Activated B cell treated with CpG ODN at 0.5 μM for 24 hours (primary cell): ENCODE results near the gene CDS2. TPM values are rescaled to one million over a fixed set of nuclear protein-coding genes. Genes with fewer than 3 reads are reported as not detected.

Source experiments
- ATAC-seq: fragments of 200-7000 bp; cut with Tn5 transposase; one replicate; pipeline ENCODE4 v1.10.0; 2021; ENCODE audit warnings: low read depth, mild to moderate bottlenecking, moderate library complexity
- CTCF ChIA-PET: fragments of 350-600 bp; sonication (Branson Sonifier 250); formaldehyde crosslinking; loops from one replicate; lab custom pipeline; 2021; ENCODE audit warnings: antibody characterized with exemption; lab: Charles Lee
- POLR2A ChIA-PET: fragments of 350-600 bp; sonication (Branson Sonifier 250); formaldehyde crosslinking; loops from one replicate; lab custom pipeline; 2021; ENCODE audit warnings: antibody characterized with exemption; lab: Charles Lee
- DNase-seq: peaks from one replicate; pipeline ENCODE4 v3.0.0; 2022
- H3K27ac Mint-ChIP-seq: one replicate; pipeline ENCODE4 v1.8.0; 2020; ENCODE audit warnings: mixed read lengths
- H3K27me3 Mint-ChIP-seq: one replicate; pipeline ENCODE4 v1.8.0; 2021; ENCODE audit warnings: mixed read lengths
- H3K36me3 Mint-ChIP-seq: one replicate; pipeline ENCODE4 v1.8.0; 2021; ENCODE audit warnings: low read depth, mixed read lengths
- H3K4me1 Mint-ChIP-seq: one replicate; pipeline ENCODE4 v1.8.0; 2021; ENCODE audit warnings: mixed read lengths
- H3K4me3 Mint-ChIP-seq: one replicate; pipeline ENCODE4 v1.8.0; 2020; ENCODE audit warnings: mild to moderate bottlenecking, mixed read lengths
- H3K9me3 Mint-ChIP-seq: one replicate; pipeline ENCODE4 v1.8.0; 2020; ENCODE audit warnings: mixed read lengths
- intact Hi-C: fragments of 100-400 bp; cut with micrococcal nuclease; formaldehyde crosslinking; loops from one replicate; pipeline ENCODE4 v1.15.1; 2024
- total RNA-seq: library from RNA; stranded (reverse); gene quantifications from 2 replicates; pipeline ENCODE4 v1.2.3, GENCODE V29; 2022
- TF ChIP-seq, protein P1 (sequence below): fragments of 200-600 bp; IDR thresholded peaks from one replicate; pipeline ENCODE4 v1.8.0; 2022; ENCODE audit warnings: antibody characterized with exemption, mild to moderate bottlenecking

CDS2 gene
- total RNA-seq, 1 donor from 2014 or later, result 37.4 TPM

DNA sequence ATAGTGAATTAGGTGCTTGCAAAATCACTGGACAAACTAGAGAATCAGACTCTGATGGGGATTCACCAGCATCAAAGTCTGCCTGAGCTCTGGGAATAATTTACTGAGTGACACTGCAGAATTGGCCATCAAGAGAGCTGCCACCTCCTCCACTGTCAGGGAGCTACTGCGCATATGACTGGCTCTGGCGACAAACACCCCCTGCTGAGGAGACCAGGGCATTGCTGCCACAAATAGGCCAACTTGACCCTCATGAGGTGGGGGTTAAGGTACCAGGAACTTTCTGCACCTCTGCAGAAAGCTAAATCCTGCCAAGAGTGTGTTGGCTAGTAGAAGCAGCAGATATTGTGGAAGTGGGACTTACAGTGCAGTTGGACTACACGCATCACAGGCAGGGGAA, 88.0 kb downstream of the CDS2 start:
- no peak for ATAC-seq
- ChIA-PET CTCF (no interaction called here), POLR2A (no interaction called here)
- no peak overlapping the region for H3K4me3 Mint-ChIP-seq
- H3K4me1 Mint-ChIP-seq, result no peaks in the 10 kb centered on the region
- TF ChIP-seq, protein P1, sequence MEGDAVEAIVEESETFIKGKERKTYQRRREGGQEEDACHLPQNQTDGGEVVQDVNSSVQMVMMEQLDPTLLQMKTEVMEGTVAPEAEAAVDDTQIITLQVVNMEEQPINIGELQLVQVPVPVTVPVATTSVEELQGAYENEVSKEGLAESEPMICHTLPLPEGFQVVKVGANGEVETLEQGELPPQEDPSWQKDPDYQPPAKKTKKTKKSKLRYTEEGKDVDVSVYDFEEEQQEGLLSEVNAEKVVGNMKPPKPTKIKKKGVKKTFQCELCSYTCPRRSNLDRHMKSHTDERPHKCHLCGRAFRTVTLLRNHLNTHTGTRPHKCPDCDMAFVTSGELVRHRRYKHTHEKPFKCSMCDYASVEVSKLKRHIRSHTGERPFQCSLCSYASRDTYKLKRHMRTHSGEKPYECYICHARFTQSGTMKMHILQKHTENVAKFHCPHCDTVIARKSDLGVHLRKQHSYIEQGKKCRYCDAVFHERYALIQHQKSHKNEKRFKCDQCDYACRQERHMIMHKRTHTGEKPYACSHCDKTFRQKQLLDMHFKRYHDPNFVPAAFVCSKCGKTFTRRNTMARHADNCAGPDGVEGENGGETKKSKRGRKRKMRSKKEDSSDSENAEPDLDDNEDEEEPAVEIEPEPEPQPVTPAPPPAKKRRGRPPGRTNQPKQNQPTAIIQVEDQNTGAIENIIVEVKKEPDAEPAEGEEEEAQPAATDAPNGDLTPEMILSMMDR, result no peak
- intact Hi-C loops, result no loop called here
- H3K36me3 Mint-ChIP-seq, result peaks cover 5% of the 10 kb centered on the region
- H3K9me3 Mint-ChIP-seq, result no peaks in the 10 kb centered on the region
- no peaks in the 10 kb centered on the region for H3K27me3 Mint-ChIP-seq
- no peak overlapping the region for H3K27ac Mint-ChIP-seq
- DNase-seq, result no peak

GRCh38 chr20:5215672-5216304, 89.0 kb downstream of the CDS2 start:
- CTCF ChIA-PET, result interaction anchor here (1.4 kb wide), 1 partner anchor 9 kb away, joined by 4 read pairs; no protein-coding TSS in a partner anchor
- Mint-ChIP-seq H3K27ac (no peak overlapping the region), H3K36me3 (peaks cover 5% of the 10 kb centered on the region), H3K4me3 (no peak overlapping the region), H3K27me3 (no peaks in the 10 kb centered on the region), H3K9me3 (no peaks in the 10 kb centered on the region), H3K4me1 (no peaks in the 10 kb centered on the region)
- intact Hi-C loops, result no loop called here
- POLR2A ChIA-PET, result no interaction called here
- DNase-seq, result no peak
- TF ChIP-seq, protein P1, result no peak
- no peak for ATAC-seq

DNA sequence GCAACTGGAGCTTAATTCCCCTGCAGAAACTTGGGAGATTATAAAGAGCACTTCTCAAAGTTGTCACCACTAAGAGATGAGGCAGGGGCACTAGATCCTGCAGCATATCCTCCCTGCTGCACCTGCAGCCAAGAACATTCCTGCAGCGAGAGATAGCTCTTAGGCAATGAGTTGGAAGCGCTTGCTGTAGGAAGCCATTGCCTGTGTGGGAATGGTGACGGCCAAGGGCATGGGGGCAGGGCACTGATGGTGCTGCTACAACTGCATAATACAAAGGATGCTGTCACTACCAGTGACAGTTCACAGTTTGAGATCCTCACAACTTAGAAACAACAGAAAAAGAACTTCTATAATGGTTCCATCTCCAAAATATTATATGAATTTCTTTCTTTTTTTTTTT, 89.9 kb downstream of the CDS2 start:
- ChIA-PET POLR2A (no interaction called here), CTCF (interaction anchor here (1.4 to 2.3 kb wide), 2 partner anchors 8 to 11 kb away, joined by 4 to 8 read pairs; no protein-coding TSS in a partner anchor)
- H3K36me3 Mint-ChIP-seq, result peaks cover 5% of the 10 kb centered on the region
- no peak for DNase-seq
- TF ChIP-seq, protein P1, result no peak
- H3K9me3 Mint-ChIP-seq, result no peaks in the 10 kb centered on the region
- H3K4me1 Mint-ChIP-seq, result no peaks in the 10 kb centered on the region
- no peaks in the 10 kb centered on the region for H3K27me3 Mint-ChIP-seq
- H3K27ac Mint-ChIP-seq, result no peak overlapping the region
- no peak overlapping the region for H3K4me3 Mint-ChIP-seq
- no peak for ATAC-seq
- intact Hi-C loops, result no loop called here

DNA sequence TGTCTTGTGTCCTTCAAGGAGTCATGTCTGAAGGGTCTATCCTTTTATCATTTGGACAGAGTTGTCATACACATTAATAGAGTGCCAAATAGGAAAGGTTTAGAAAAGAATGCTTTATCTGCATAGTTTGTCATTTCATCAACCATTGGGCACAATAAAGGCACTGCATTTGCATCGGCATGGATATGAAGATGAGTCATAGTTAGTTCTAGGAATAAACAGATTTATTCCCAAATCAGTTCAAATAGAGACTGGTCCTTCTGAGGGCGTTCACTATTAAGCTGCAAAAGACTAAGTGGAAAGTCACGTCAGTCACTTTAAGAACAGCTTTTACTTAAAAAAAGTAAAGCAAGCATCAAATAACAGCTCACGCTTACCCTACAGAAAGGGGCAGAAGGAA, 90.8 kb downstream of the CDS2 start:
- intact Hi-C loops, result no loop called here
- ChIA-PET CTCF (interaction anchor here (2.3 kb wide), 1 partner anchor 12 kb away, joined by 8 read pairs; no protein-coding TSS in a partner anchor), POLR2A (no interaction called here)
- peaks cover 1% of the 10 kb centered on the region for H3K36me3 Mint-ChIP-seq
- no peak overlapping the region for H3K4me3 Mint-ChIP-seq
- no peak overlapping the region for H3K27ac Mint-ChIP-seq
- no peaks in the 10 kb centered on the region for H3K27me3 Mint-ChIP-seq
- ATAC-seq (no peak), DNase-seq (no peak)
- H3K4me1 Mint-ChIP-seq, result no peaks in the 10 kb centered on the region
- H3K9me3 Mint-ChIP-seq, result no peaks in the 10 kb centered on the region
- TF ChIP-seq, protein P1, result no peak

- Mint-ChIP-seq H3K27me3 (no peaks in the 10 kb centered on the region), H3K27ac (no peak overlapping the region), H3K4me3 (no peak overlapping the region), H3K4me1 (no peaks in the 10 kb centered on the region), H3K36me3 (no peaks in the 10 kb centered on the region), H3K9me3 (no peaks in the 10 kb centered on the region)
- ATAC-seq (no peak), DNase-seq (no peak)
- ChIA-PET CTCF (no interaction called here), POLR2A (no interaction called here)
- intact Hi-C loops, result no loop called here
- TF ChIP-seq, protein P1, result no peak
Observed at GRCh38 chr20:5220321-5221060, 93.7 kb downstream of the CDS2 start.
